CD4-positive, alpha-beta T cell (primary cell): ENCODE data around the gene LRRC15. TPM values are rescaled to one million over a fixed set of nuclear protein-coding genes. Genes with fewer than 3 reads are reported as not detected.

Experiments used
- ATAC-seq: fragments of 200-7000 bp; cut with Tn5 transposase; one replicate; pipeline ENCODE4 v1.10.0; 2022; ENCODE audit warnings: mild to moderate bottlenecking; ENCODE audit not compliant: poor library complexity
- CTCF ChIA-PET: fragments of 350-600 bp; sonication (Branson Sonifier 250); formaldehyde crosslinking; loops from one replicate; lab custom pipeline; 2021; ENCODE audit warnings: antibody characterized with exemption, inconsistent platforms; lab: Charles Lee
- POLR2A ChIA-PET: fragments of 350-600 bp; sonication (Branson Sonifier 250); formaldehyde crosslinking; loops from one replicate; lab custom pipeline; 2021; ENCODE audit warnings: antibody characterized with exemption, inconsistent platforms; lab: Charles Lee
- DNase-seq, 14 experiments: peaks; one replicate each; pipeline ENCODE4 v3.0.0-alpha.2; 2013 to 2020; ENCODE audit warnings: mixed read lengths in 2 of 14
- H3K27ac ChIP-seq, 2 donors: one replicate each; pipeline versions ENCODE4 v1.5.1 to v1.7.0; 2013; ENCODE audit warnings: low read length in 2 of 2, low read depth in 1 of 2, mild to moderate bottlenecking in 1 of 2
- H3K27me3 ChIP-seq, 2 experiments: 1 replicate in 1 of 2; 2 replicates in 1 of 2; pipeline versions ENCODE4 v1.6.1 to v1.7.0; 2013; ENCODE audit warnings: low read length in 2 of 2, control low read depth in 1 of 2, mild to moderate bottlenecking in 1 of 2, moderate library complexity in 1 of 2; ENCODE audit not compliant: insufficient read depth in 2 of 2, control insufficient read depth in 1 of 2
- H3K36me3 ChIP-seq: one replicate; pipeline ENCODE4 v1.6.1; 2013; ENCODE audit warnings: low read length, control low read depth; ENCODE audit not compliant: insufficient read depth
- H3K4me1 ChIP-seq: one replicate; pipeline ENCODE4 v1.6.1; 2013; ENCODE audit warnings: low read length, control low read depth; ENCODE audit not compliant: insufficient read depth
- H3K4me3 ChIP-seq: one replicate; pipeline ENCODE4 v1.5.1; 2013; ENCODE audit warnings: mild to moderate bottlenecking, low read length, moderate library complexity
- H3K9me3 ChIP-seq, 2 experiments: 1 replicate in 1 of 2; 2 replicates in 1 of 2; pipeline versions ENCODE4 v1.6.1 to v1.7.0; 2013; ENCODE audit warnings: low read length in 2 of 2, mild to moderate bottlenecking in 2 of 2, control low read depth in 1 of 2, moderate library complexity in 1 of 2; ENCODE audit not compliant: control insufficient read depth in 1 of 2, insufficient read depth in 1 of 2
- H3K27ac Mint-ChIP-seq: one replicate; pipeline ENCODE4 v1.8.0; 2020; ENCODE audit warnings: mixed read lengths
- H3K27me3 Mint-ChIP-seq: one replicate; pipeline ENCODE4 v1.8.0; 2021; ENCODE audit warnings: mixed read lengths
- H3K36me3 Mint-ChIP-seq: one replicate; pipeline ENCODE4 v1.8.0; 2021; ENCODE audit warnings: low read depth, mixed read lengths
- H3K4me1 Mint-ChIP-seq: one replicate; pipeline ENCODE4 v1.8.0; 2021; ENCODE audit warnings: low read depth, mixed read lengths
- H3K4me3 Mint-ChIP-seq: one replicate; pipeline ENCODE4 v1.8.0; 2020; ENCODE audit warnings: mild to moderate bottlenecking, mixed read lengths
- H3K9me3 Mint-ChIP-seq: one replicate; pipeline ENCODE4 v1.8.0; 2020; ENCODE audit warnings: mixed read lengths
- intact Hi-C, 2 experiments: fragments of 100-400 bp; cut with DNase I in 1 of 2; cut with micrococcal nuclease in 1 of 2; formaldehyde crosslinking; loops; one replicate each; pipeline versions ENCODE4 v1.15.1 to v1.9.0; 2023 to 2025; cut with DNase I, micrococcal nuclease
- total RNA-seq, 174 experiments: library from RNA in 2 of 174; stranded (reverse) in 2 of 174; gene quantifications; one replicate each; pipeline ENCODE4 v1.2.3 and lab custom pipeline; 2021 to 2026
- TF ChIP-seq, protein P1 (sequence below): fragments of 200-600 bp; IDR thresholded peaks from one replicate; pipeline ENCODE4 v1.8.0; 2022; ENCODE audit warnings: antibody characterized with exemption, mild to moderate bottlenecking

Gene LRRC15
- total RNA-seq, 2 experiments from 2014 or later: not detected

DNA sequence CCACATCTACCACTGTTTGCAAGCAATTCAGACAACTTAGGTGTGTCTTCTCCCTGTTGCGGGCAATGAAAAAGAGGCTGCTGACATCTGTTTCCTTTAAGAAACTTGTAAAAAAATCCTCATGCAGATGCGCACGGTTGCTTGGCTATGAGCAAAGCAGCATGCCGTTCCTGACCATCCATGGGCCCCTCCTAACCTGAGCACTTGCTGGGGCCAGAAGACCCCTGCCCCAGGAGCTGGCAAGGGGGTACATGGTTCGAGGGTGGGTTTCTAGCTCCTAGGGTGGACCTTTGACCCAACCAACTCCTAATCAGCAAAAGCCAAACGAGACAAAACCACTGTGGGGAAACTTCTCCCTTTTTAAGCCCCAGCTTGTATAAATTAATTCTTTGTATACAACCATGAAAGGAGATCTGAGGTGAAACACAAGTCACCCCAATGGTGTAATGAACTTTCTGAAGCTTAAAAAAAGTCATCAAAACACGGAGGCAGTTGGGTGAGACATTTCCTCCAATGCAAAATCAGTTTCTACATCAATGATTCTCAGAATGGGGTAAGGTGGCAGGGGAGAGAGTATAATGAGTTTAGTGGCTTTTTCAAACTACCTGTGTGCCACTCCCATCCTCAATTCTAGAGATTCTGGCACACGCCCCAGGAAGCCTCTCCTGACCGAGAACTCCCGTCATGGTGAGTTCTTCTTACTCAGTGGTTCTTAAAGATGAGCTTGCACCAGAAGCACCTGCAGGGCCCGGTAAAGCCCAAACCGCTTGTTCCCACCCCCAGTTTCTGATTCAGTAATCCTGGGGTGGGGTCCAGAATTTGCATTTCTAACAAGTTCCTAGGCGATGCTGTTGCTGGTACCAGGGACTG lies 62.5 kb downstream of the LRRC15 start:
- Mint-ChIP-seq H3K9me3 (no peaks in the 10 kb centered on the region), H3K36me3 (no peaks in the 10 kb centered on the region), H3K27me3 (no peaks in the 10 kb centered on the region), H3K4me1 (peaks cover 38% of the 10 kb centered on the region), H3K4me3 (peak overlapping the region; percentile 56), H3K27ac (peak overlapping the region; percentile 85)
- Histone ChIP-seq H3K9me3 (peaks cover 0 to 11% of the 10 kb centered on the region in 2 experiments), H3K27ac (peak overlapping the region in 1 of 2 donors; percentile 23), H3K4me1 (peaks cover 47% of the 10 kb centered on the region), H3K27me3 (no peaks in the 10 kb centered on the region), H3K4me3 (peak overlapping the region; percentile 14), H3K36me3 (no peaks in the 10 kb centered on the region)
- TF ChIP-seq, protein P1, sequence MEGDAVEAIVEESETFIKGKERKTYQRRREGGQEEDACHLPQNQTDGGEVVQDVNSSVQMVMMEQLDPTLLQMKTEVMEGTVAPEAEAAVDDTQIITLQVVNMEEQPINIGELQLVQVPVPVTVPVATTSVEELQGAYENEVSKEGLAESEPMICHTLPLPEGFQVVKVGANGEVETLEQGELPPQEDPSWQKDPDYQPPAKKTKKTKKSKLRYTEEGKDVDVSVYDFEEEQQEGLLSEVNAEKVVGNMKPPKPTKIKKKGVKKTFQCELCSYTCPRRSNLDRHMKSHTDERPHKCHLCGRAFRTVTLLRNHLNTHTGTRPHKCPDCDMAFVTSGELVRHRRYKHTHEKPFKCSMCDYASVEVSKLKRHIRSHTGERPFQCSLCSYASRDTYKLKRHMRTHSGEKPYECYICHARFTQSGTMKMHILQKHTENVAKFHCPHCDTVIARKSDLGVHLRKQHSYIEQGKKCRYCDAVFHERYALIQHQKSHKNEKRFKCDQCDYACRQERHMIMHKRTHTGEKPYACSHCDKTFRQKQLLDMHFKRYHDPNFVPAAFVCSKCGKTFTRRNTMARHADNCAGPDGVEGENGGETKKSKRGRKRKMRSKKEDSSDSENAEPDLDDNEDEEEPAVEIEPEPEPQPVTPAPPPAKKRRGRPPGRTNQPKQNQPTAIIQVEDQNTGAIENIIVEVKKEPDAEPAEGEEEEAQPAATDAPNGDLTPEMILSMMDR: no peak
- ChIA-PET CTCF (interaction anchor here (0.8 to 1.9 kb wide), 3 partner anchors 9 to 169 kb away, joined by 3 to 10 read pairs (median 5); no protein-coding TSS in a partner anchor), POLR2A (interaction anchor here (0.9 to 1.6 kb wide), 4 partner anchors 9 to 166 kb away, joined by 3 to 7 read pairs (median 3); no protein-coding TSS in a partner anchor)
- peak in 6 of 14 experiments; percentile 16 to 64 (median 41) for DNase-seq
- peak; percentile 65 for ATAC-seq
- intact Hi-C loops: loop anchor here in 1 of 2 experiments (5.0 kb wide), 1 partner anchor 170 kb away; the partner anchor contains the start of gene HES1

GRCh38 chr3:194306109-194306686 lies 63.3 kb downstream of the LRRC15 start:
- Mint-ChIP-seq H3K4me1 (peaks cover 38% of the 10 kb centered on the region), H3K9me3 (no peaks in the 10 kb centered on the region), H3K27ac (peak overlapping the region; percentile 85), H3K36me3 (no peaks in the 10 kb centered on the region), H3K27me3 (no peaks in the 10 kb centered on the region), H3K4me3 (peak overlapping the region; percentile 56)
- Histone ChIP-seq H3K4me1 (peaks cover 47% of the 10 kb centered on the region), H3K27ac (no peak overlapping the region), H3K27me3 (no peaks in the 10 kb centered on the region), H3K36me3 (no peaks in the 10 kb centered on the region), H3K4me3 (peak overlapping the region; percentile 14), H3K9me3 (peaks cover 0 to 11% of the 10 kb centered on the region in 2 experiments)
- peak; percentile 67 for ATAC-seq
- DNase-seq: peak; percentile 17 to 80 (median 48)
- TF ChIP-seq, protein P1: no peak
- ChIA-PET POLR2A (interaction anchor here (0.6 to 1.1 kb wide), 2 partner anchors 10 to 165 kb away, joined by 3 read pairs; no protein-coding TSS in a partner anchor), CTCF (interaction anchor here (1.9 kb wide), 1 partner anchor 10 kb away, joined by 10 read pairs; no protein-coding TSS in a partner anchor)
- intact Hi-C loops: loop anchor here in 1 of 2 experiments (5.0 kb wide), 1 partner anchor 169 kb away; the partner anchor contains the start of gene HES1
